ENCODE measurements around the gene SETD1A.
"Not testable (repeated sequence)": the region's sequence is repeated elsewhere in the genome, so short reads cannot be mapped to it uniquely, and the experiment has no call there.

Gene SETD1A

DNA sequence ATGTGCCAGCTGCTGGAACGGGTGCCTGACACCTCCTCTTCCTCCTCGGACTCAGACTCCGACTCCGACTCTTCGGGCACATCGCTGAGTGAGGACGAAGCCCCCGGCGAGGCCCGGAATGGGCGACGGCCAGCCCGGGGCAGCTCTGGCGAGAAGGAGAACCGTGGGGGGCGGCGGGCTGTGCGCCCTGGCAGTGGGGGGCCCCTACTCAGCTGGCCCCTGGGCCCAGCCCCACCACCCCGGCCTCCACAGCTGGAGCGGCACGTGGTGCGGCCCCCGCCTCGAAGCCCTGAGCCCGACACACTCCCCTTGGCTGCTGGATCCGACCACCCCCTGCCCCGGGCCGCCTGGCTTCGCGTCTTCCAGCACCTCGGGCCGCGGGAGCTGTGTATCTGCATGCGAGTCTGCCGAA lies 27.4 kb upstream of the SETD1A start:
- DNase-seq, result no peak

DNA sequence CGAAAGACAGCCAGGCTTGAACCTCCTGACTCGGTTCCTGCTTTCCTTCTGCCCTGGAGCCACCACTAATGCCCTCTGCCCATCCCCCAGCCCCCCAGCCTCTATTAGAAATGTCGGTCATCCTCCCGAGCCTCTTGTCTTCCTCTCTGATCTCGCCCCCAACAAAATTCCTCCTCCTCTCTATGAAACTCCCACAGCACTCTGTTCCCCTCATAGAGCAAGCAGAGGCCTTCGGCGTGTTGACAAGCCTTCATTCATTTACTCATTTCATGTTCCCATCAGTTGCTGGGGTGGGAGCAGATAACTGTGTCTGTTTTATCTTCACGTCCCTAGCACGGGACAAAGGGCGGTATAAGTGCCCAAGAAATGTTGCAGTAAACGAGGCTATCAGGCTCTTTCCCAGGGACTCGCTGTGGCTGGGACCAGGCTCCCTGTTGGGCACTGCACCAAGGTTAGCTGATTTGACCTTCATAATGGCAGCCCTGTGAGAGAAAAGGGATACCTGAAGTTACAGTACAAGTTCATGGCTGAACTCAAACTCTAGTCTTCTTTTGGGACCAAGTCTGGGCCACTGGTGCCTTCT lies 26.4 kb upstream of the SETD1A start:
- no peak for DNase-seq

- DNase-seq, result no peak
Measured at GRCh38 chr16:30934827-30935557, 22.6 kb upstream of the SETD1A start.

DNA sequence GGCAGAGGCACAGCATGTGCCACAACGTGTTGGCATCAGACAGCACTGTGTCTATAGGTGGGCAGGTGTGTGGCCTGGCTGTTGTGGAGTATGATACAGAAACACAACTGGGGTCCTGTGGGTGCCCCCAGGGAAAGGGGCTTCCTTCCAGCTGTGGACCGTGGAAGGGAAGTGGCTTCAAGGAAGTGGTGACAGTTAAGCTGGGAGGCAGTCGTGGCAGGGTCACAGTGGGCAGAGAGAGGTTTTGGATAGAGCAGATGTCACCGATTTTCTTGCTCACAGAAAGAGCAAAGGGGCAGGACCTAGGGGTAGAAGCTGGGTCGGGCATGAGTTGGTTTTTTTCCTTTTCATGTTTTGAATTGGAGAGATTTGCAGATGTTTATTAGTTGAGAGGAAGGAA lies 19.9 kb upstream of the SETD1A start:
- no peak for DNase-seq

DNA sequence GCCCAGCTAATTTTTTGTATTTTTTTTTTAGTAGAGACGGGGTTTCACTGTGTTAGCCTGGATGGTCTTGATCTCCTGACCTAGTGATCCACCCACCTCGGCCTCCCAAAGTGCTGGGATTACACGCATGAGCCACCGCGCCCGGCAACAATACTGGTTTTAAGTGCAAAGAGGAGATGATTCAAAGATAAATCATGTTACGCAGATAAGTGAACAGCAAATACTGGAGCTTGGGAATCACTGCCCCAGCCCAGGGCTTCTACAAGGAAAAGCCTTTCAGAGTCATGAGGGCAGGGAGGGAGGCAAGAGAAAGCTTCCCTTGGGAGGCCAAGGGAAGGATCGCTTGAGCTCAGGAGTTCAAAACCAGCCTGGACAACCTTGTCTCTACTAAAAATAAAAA lies 18.0 kb upstream of the SETD1A start:
- not testable (repeated sequence) for DNase-seq

DNA sequence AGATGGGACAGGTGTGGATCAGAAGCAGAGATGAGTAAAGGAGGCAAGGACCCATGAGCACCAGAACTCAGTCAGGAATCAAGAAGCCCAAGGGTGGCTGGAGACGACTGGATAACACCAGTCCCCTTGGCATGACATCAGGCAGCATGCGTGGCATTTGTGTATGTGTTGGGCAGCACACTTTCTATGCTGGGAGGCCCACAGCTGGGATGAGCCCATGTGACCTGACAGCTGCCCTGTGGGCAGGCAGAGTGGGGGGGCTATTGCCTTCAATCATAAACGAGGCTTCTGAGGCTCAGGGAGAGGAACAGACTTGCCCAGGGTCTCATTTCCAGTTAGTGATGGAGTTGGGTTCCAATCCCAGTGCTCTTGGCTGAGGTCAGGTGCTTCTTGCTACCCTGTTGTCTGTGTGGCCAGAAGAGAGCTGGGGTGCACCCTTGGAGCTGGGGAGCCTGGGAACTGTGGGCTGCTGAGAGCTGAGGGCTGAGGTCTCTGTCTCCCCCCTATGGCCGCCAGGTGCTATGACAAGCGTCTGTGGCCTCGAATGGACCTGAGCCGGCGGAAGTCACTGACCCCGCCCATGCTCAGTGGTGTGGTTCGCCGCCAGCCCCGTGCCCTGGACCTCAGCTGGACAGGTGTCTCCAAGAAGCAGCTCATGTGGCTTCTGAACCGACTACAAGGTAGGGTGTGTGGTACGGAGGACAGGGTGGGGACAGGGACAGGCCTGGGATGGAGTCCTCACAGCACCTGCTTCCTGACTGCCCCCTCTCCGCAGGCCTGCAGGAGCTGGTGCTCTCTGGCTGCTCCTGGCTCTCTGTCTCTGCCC lies 15.7 kb upstream of the SETD1A start:
- DNase-seq, result no peak

DNA sequence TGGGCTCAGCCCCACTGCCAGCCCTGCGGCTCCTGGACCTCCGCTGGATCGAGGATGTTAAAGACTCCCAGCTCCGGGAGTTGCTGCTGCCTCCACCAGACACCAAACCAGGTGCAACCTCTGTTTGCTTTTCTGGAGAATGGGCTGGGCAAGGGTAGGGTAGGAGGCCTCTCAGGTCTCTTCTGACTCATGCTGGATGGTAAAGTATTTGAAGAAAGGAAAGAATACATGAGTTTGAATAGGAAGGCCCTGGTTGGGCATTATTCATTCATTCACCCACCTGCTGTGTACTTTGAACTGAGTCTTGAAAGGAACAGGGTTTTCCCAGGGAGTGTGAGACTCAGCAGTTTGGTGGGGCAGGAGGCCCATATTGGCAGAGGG lies 15.1 kb upstream of the SETD1A start:
- DNase-seq, result no peak

GRCh38 chr16:30944352-30944751 lies 13.2 kb upstream of the SETD1A start:
- DNase-seq, result no peak

GRCh38 chr16:30946671-30947540 lies 10.6 kb upstream of the SETD1A start:
- DNase-seq, result no peak

GRCh38 chr16:30947541-30947858 lies 10.1 kb upstream of the SETD1A start:
- no peak for DNase-seq

DNA sequence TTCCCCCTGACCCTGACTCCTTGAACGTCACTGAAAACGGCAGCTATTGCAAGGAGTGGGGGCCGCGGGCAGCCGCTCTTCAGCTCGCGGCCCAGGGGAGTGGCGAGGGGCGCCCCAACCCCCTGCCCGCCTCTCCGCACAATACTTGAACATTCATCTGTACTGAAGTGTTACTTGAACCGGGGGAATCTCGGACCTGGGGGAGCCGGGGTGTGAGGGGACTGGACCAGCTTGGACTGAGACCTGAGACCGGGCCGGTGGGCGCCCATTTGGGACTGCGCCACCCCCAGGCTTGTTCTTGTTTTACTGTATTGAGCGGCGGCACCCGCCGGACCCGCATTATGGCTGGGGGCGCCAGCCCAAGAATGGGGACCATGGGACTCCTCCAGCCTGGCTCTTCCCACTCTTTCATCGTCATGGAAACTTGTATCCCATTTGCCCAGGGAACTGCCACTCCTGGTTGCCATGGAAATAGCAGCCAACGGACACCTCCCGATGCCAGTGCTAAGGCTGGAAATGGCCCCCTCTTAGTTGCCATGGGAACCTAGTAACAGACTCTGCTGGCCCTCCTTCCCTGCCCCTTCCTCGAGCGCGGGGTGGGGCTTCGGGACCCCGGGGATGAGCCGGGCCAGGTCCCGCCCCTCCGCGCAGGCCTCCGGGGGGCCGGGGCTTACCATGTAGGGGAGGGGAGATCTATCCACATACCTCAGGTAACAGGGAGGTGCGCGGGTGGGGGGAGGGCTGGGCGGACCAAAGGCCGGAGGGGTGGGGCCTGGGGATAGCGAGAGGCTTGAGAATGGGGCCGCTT lies 9.5 kb upstream of the SETD1A start:
- peak; percentile 50 for DNase-seq

- no peak for DNase-seq
Measured at GRCh38 chr16:30948667-30949649, 8.6 kb upstream of the SETD1A start, which contains the start of gene ORAI3. ORAI3 (plus strand) TSS chr16:30949068; CDS start chr16:30949290, 222 bp downstream.

- no peak for DNase-seq
Measured at GRCh38 chr16:30949650-30950515, 7.7 kb upstream of the SETD1A start.

GRCh38 chr16:30950516-30951065 lies 7.0 kb upstream of the SETD1A start:
- no peak for DNase-seq

- no peak for DNase-seq
Measured at GRCh38 chr16:30951193-30951592, 6.4 kb upstream of the SETD1A start.

GRCh38 chr16:30951750-30952149 lies 5.8 kb upstream of the SETD1A start:
- no peak for DNase-seq

DNA sequence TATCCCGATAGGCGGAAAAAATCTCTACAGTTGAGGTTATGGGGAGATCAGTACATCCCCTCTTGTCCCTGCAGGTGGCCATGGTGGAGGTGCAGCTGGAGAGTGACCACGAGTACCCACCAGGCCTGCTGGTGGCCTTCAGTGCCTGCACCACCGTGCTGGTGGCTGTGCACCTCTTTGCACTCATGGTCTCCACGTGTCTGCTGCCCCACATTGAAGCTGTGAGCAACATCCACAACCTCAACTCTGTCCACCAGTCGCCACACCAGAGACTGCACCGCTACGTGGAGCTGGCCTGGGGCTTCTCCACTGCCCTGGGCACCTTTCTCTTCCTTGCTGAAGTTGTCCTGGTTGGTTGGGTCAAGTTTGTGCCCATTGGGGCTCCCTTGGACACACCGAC lies 4.4 kb upstream of the SETD1A start:
- no peak for DNase-seq

GRCh38 chr16:30953511-30954124 lies 3.9 kb upstream of the SETD1A start:
- no peak for DNase-seq

DNA sequence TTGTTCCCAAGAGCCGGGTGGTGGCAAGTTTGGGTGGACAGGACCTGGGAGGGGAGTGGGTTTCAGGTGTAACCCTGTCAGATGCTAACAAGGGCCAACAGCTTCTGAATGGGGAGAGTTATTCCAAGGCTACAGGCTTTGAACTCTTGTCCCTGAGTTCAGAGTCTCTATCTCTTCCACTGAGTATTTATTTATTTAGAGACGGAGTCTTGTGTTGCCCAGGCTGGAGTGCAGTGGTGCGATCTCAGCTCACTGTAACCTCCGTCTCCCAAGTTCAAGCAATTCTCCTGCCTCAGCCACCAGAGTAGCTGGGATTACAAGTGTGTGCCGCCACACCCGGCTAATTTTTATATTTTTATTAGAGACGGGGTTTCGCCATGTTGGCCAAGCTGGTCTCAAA lies 2.6 kb upstream of the SETD1A start:
- no peak for DNase-seq

Measured in cortex of kidney (tissue), 1 donor.